Middle frontal gyrus (tissue), 1 donor: ENCODE measurements around the gene DRICH1.
"Not testable (repeated sequence)": the region's sequence is repeated elsewhere in the genome, so short reads cannot be mapped to it uniquely, and the experiment has no call there.

Source experiments
- DNase-seq: peaks from one replicate; pipeline ENCODE4 v3.0.0-alpha.2; 2015; ENCODE audit warnings: low spot score; ENCODE audit errors: extremely low spot score

DRICH1 gene

GRCh38 chr22:23598805-23599518 is 33.2 kb downstream of the DRICH1 start:
- DNase-seq = no peak

DNA sequence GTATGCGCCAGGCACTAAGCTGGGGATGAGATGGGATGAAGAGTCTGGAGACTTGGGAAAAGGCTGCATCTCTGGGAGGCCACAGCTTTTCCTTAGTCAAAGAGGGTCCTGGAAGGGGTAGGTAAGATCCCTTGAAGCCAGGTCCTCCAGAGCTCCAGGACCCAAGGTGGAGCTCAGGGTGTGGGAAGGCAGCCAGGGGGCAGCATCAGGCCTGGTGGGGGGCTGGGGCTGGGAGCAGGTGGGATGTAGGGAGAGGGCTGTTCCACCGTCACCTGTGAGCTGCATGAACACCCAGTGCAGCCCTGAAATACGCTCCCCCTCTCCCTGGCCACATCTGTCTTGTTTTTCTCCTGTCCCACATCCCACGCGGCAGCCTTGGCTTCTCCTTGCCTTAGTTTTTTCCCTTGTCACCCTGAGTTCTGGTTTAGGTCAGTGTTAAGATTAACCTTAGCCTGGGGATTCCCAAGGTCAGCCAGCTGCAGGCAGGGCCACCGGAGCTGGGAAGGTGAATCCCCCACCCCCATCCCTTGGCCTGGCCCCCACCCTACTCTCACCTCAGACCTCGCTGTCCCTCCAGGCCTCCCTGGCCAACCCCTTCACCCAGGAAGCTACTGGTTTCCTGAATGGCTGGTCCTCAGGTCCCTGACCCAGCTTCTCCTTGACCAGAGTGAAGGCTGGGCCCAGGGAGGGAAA is 34.4 kb downstream of the DRICH1 start:
- not testable (repeated sequence) for DNase-seq

DNA sequence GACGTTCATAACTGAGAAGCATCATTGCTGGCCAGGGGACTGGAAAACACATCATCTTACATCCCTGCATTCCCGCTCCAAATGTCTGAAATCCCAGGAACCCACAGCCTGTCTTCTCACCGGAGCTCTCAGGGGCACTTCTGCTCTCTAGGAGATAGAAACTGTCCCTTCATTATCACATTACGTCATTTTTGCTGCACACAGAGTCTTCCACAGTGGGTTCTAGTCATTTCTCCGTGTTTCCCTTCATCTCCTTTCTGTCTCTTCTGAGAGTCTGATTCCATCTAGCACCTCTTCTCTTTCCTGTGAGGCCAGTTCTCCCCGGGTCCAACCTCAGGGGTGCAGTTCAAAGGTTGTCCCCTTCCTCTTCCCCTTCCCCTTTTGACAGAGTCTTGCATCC is 36.2 kb downstream of the DRICH1 start:
- DNase-seq = not testable (repeated sequence)

DNA sequence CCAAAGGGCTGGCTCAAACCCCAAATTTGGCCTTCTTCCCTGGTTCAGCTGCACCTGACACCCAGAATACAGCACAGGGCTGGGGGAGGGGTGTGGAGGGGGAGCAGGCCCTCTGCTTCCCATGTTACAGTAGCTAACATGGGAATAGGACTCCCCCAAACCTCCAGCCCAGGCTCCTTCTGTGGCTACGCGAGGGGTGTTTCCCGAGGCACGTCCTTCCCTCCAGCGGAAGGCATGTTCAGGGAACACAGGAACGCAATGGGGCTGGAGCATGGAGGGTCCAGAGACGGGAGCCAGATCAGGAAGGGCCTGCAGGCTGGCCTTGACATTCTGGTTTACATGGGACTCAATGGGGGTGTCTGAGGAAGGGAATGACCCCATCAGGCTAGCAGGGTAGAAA is 40.3 kb downstream of the DRICH1 start:
- DNase-seq = no peak

GRCh38 chr22:23591201-23591791 is 40.8 kb downstream of the DRICH1 start:
- no peak for DNase-seq

GRCh38 chr22:23583836-23584235 is 48.3 kb downstream of the DRICH1 start:
- DNase-seq = no peak

- no peak for DNase-seq
Measured at GRCh38 chr22:23583153-23583552, 49.0 kb downstream of the DRICH1 start.

DNA sequence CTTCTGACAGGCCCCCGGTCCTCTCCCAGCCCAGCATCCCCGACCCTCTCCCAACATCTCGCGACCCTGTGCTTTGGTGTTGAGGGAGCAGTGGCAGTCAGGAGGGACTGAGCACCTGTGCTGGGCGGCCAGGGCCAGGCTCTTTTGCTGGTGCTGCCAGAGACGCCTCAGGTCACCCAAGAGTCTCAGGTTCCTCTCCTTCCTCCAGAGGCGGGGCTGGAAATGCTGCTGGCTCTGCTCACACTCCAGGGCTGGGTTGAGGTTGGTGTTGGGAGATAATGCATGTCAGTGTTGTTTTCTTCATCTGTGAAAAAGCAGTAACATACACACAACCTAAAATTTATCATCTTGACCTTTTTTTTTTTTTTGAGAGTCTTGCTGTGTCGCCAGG is 50.9 kb downstream of the DRICH1 start:
- DNase-seq = no peak

GRCh38 chr22:23580576-23581259 is 51.4 kb downstream of the DRICH1 start:
- no peak for DNase-seq

- DNase-seq = no peak
Measured at GRCh38 chr22:23579870-23580575, 52.1 kb downstream of the DRICH1 start, which contains the start of gene IGLL1. TSS of gene IGLL1 (minus strand) at chr22:23580290. CDS start at chr22:23580190, 100 bp downstream.

DNA sequence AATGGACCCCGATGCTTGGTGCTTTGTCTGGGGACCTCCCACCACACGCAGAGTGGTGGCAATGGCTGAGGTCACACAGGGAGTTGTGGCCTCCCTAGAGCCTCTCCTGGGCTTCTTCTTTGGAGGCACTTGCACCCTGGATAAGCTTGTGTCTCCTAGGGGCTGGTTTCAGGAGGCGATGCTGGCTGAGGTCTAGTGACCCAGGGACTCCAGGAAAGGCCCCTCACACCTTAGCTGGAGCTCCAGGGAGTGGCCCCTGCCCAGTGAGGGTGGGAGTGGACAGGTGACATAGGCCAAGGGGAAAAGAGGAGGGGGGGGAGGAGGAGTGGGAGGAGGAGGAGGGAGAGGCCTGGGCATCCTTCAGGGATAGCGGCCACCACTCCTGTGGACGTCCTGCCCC is 52.8 kb downstream of the DRICH1 start:
- no peak for DNase-seq

GRCh38 chr22:23578306-23578705 is 53.8 kb downstream of the DRICH1 start:
- no peak for DNase-seq

GRCh38 chr22:23576681-23577080 is 55.4 kb downstream of the DRICH1 start:
- no peak for DNase-seq

DNA sequence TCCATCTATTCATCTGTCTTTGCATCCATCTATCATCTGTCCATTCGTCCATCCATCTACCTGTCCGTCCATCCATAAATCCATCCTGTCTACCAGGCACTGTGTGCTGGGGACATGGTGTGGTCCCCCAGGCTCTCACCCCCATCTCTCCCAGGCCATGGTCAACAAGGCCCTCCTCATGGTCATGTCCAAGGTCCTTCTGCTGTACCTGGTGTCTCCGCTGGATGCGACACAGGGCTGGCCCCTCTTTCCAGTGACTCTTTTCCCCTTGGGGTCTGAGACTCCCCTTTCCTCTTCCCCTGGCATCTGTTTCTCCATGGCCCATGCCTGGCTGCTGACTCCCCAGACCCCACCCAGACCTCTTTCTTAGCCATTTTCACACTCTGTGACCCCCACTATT is 56.5 kb downstream of the DRICH1 start:
- no peak for DNase-seq

GRCh38 chr22:23574877-23575276 is 57.2 kb downstream of the DRICH1 start:
- DNase-seq = no peak

DNA sequence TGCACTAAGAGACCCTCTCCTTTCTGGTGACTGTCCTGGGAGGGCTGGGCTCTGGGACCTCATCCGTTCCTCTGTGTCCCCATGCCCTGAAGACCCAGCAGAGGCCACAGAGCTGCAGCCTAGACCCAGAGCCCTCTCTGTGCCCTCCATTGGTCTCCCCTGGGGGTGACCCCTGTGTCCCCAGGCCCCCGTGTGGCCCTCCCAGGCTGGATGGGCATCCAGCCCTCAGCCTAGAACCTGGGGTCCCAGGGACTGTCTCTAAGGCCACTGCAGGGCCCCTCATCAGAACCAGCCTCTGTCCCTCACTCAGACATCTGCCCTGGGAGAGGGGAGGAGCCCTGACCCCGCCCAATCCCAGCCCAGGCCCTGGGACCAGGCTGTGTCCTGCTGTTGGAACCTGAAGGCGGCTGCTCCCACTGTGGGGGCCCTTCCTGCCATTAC is 57.7 kb downstream of the DRICH1 start:
- no peak for DNase-seq

DNA sequence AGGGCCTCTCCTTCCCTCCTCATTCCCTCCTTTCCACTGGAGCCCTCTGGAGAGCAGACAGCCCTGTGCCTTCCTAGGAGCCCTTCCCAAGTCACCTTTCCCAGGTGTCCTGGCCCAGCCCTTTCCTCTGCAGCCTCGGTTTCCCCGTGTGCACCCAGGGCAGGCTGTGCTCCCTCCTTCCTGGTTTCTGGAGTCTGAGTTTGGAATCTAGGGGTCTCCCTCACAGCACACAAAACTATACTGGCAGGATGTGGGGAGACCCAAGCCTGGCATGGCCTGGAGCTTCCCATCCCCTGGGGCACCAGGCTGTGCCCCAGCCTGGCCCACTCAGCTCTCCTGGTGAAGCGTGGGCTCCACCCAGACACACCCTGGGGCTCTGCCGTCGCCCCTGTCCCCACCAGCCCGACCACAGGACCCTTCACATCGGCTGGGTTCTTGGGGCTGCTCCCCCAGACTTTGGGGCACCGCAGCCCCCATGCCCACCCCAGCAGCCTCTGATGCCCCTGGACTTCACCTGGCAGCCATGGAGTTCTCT is 58.4 kb downstream of the DRICH1 start:
- not testable (repeated sequence) for DNase-seq

DNA sequence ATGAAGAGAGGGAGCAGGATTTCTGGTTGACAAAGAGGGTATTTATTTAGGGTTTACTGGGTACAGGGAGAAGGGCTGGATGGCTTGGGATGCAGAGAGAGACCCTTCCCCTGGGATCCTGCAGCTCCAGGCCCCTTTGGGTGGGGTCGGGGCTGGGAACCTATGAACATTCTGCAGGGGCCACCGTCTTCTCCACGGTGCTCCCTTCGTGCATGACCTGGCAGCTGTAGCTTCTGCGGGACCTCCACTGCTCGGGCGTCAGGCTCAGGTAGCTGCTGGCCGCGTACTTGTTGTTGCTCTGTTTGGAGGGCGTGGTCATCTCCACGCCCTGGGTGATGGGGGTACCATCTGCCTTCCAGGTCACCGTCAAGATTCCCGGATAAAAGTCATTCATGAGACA is 59.0 kb downstream of the DRICH1 start:
- not testable (repeated sequence) for DNase-seq

- no peak for DNase-seq
Measured at GRCh38 chr22:23571486-23571885, 60.6 kb downstream of the DRICH1 start.

GRCh38 chr22:23570681-23571080 is 61.4 kb downstream of the DRICH1 start:
- DNase-seq = no peak

DNA sequence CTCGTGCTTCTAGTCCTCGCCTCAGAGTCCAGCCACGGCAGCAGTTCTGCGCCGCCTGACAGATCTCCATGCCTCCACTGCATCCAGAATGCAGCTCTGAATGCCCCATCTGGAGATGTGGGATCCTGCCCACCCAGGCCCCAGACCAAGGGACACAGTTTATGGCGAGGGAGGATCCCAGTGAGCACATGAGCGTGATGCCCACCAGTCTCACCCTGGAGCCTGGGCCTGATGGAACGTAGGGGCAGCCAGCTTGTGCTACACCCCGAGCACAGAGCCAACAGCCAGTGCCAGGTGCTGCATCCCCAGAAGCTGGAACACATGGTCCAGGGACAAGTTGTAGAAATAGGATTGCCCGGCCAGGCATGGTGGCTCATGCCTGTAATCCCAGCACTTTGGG is 62.4 kb downstream of the DRICH1 start:
- no peak for DNase-seq
